NCI-H1436 treated with DMSO at 0.1 percent for 48 hours (cell line): Measurements from ENCODE around the gene CNNM3.
"Not testable (repeated sequence)": the region's sequence is repeated elsewhere in the genome, so short reads cannot be mapped to it uniquely, and the experiment has no call there.

Source experiments
- DNase-seq: peaks from one replicate; lab custom pipeline; 2025; lab: John Stamatoyannopoulos, UW

The CNNM3 gene

GRCh38 chr2:96798733-96799622 lies 17.1 kb upstream of the CNNM3 start:
- no peak for DNase-seq

- no peak for DNase-seq
Observed at GRCh38 chr2:96799623-96799935, 16.5 kb upstream of the CNNM3 start.

DNA sequence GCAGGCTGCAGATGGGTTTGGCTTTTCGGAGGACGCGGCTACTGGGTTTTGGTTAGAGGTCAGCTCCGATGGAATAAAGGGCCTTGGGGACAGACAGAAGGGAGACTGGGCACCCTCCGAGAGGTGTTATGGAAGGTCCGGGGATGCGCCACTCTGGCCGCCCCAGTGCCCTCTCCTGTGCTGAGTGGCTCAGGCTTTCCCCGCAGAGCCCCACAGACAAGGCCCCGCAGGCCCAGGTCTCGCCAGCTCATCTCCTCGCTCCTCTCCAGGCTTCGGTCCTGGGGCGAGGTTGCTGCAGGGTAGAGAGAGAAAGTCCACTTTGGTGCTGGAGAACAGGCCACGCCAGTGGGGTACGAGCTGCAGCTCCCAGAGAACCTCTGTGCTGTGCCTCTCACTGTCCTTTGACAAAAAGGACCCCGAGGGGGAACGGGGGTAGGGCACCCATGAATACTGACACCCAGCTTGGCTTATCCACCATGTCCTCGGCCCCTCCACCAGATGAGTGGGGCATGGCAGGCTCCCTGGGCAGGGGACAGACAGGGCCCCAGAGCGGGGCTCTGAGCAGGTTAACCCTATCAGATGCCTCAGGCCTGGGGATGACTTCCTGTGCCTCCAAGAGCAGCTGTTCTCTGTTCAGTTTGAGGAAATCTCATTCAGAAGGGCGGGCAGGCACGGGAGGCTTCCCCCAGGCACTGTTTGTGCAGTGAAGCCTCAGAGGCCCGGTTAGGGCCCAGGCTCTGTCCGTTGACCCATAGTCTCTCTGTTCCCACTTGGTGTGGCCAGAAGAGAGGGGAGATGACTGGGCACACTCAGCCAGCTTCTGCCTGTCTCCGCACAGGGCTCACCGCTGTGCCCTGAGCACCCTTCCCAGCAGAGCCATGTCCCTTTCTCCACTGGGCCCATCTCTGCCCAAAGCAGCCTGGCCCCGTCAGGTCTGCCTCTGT lies 15.7 kb upstream of the CNNM3 start:
- DNase-seq, result no peak

DNA sequence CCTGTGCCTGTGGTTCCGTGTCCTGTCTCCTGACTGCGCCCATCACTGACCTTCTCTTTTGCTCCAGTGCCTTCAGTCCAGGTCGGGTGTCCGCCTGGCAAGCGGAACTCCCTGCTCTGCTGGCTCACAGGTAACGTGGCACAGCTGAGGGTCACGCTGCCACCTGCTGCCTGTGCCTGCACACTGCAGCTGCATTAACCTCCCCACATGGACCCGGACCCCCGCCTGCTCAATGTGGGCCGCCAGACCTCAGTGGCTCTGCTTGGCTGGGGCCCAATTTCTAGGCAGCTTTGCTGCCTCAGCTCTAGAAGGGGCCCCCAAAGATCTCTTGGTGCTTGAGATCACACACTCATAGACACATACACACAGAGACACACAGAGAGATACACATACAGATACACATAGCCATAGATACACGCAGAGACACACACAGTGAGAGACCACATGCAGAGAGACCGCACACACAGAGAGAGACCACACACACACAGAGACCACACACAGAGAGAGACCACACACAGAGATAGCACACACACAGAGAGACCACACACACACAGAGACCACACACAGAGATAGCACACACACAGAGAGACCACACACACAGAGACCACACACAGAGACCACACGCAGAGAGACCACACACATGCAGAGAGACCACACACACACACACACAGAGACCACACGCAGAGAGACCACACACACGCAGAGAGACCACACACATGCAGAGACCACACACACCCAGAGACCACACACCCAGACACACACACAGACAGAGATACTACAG lies 14.9 kb upstream of the CNNM3 start:
- DNase-seq, result no peak

GRCh38 chr2:96801786-96802595 lies 14.1 kb upstream of the CNNM3 start:
- DNase-seq, result no peak

GRCh38 chr2:96802721-96803120 lies 13.3 kb upstream of the CNNM3 start:
- DNase-seq, result no peak

- DNase-seq, result no peak
Observed at GRCh38 chr2:96804986-96805385, 11.1 kb upstream of the CNNM3 start.

- not testable (repeated sequence) for DNase-seq
Observed at GRCh38 chr2:96805946-96806345, 10.1 kb upstream of the CNNM3 start.

GRCh38 chr2:96806468-96807126 lies 9.5 kb upstream of the CNNM3 start:
- DNase-seq, result no peak

DNA sequence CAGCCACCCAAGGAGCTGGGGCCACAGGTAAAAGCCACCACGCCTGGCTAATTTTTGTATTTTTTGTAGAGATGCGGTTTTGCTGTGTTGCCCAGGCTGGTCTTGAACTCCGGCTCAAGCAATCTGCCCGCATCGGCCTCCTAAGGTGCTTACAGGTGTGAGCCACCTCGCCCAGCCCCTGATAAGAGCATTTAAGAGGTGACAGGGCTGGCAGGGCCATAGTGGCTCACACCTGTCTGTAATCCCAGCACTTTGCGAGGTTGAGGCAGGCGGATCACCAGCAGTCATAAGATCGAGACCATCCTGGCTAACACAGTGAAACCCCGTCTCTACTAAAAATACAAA lies 9.0 kb upstream of the CNNM3 start:
- DNase-seq, result no peak

- DNase-seq, result no peak
Observed at GRCh38 chr2:96808176-96808837, 7.8 kb upstream of the CNNM3 start.

- no peak for DNase-seq
Observed at GRCh38 chr2:96809216-96809882, 6.7 kb upstream of the CNNM3 start.

DNA sequence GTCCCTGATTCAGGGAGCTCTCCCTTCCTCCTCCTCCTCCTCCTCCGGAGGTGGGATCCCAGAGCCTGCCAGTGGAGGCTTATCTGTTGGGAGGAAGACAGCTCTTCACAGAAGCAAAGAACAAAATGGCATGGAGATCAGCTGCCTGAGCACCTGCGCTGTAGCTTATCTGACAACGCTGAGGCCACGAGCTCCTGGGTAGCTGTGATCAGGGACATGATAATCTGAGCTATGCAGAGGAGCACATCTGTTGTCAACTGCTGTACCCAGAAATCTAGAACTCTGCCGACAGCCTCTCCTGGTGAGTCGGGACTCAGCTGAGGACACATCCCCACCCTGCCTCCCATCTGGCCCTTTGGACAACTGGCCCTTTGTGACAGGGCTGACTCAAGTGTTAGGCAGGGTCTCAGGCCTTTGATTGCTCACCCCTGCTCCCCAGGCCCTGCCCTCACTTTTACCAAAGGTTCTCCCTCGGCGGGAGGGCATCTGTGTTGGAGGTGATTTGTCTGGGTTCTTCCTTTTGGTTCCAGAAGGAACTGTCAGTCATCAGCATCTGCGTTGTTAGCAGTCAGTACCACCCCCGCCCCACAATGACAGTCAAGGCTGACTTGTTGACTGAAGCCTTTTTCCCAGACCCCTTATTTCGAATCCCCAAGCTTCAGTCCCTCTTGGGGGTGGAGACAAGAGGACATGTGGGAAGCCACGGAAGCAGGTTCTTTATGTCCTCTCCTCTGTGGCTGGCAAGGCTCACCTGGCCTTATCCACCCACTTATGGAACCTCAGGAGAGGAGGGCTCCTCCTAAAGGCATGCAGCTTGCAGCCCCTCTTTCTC lies 5.9 kb upstream of the CNNM3 start:
- DNase-seq, result no peak

DNA sequence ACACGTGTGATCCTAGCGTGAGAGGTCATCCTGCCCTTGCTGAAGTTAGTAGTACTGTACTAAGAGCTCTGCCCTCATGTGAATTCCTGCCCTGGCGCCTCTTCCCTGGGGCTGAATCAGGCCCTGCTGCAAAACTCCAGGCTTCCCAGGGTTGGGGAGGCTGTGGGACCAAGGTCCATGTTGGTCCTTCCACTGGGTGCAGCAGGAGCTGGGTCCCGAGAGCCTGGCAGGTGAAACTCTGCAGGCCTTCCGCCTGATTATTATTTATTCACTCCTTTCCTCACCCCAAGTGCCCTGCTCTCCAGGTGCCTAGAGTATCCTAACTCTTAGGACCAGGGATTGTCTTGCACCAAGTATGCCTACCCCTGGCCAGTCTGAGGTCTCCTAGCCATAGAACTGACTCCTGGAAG lies 5.3 kb upstream of the CNNM3 start:
- no peak for DNase-seq

DNA sequence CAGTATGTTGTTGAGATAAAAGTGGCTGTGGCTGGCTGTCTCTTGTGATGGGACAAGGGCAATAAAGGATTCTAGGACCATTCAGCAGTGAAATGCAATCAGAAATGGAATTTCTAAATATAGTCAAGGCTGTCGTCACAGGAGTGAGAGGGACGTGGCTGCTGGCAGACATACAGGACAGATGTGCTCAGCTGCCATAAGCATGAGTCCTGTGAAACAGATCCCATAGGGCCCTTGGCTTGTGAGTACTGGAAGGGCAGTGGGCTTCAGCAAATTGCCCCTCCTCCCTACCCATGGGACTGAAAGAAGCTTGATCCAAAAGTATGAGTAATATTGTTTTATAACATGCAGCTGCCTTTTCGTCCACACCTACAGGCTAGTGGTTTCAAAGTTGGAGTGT lies 4.2 kb upstream of the CNNM3 start:
- no peak for DNase-seq

DNA sequence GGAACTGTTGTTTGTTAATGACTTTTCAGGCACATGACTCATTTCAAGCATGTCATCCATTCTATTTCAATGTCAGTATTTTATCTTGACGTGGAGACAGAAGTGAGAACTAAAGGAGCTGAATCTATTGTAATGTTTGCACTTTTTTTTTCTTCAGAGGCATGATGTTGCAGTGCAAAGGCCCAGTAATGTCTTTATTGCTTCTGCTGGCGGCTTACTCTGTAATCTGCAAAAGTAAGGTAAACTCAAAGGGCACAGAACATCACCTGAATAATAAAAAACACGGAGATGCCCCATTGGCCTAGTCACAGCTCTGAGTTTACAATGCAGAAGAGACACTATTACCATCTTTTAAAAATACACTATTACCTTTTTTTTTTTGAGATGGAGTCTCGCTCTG lies 2.4 kb upstream of the CNNM3 start:
- DNase-seq, result no peak

DNA sequence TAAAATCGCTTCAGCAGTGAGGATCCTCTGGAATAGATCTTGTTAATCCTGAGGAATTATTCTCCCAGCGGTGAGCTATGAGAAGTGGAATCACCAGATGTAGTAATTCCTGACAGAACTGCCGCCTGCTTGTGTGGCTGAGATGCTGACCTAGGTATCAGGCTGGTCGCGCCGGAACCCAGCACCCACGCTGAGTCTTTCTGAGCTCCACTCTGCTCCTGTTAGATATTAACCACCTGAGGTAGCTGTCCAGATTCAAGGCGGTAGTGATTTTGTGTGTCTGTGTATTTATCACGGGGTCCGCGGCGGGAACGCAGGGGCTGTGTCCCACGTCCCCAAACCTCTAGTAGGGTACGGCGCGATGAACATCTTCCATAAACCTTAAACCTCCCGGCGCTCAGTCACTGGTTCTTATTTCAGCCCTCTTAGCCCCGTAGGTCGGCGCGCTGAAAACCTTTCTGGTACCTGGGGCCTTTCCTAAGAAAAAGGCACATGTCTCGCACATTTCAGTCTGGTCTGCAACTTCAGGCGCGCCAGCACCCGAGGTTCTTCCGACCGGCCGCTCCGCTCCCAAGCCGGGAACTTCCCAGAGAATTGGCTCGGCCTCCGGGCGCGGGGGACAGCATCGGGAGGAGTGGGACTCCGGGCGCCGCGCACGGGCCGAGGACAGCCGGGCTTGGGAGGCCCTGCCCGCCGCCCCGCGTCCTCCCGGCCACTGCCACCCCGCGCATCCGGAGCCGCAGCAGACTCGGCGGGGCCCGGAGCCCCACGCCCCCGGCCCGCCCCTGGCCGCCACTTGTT lies 542 bp upstream of the CNNM3 start:
- peak; percentile 4 for DNase-seq
